IMR-90 (cell line): ENCODE results near the gene RPS8. TPM values are rescaled to one million over a fixed set of nuclear protein-coding genes. Genes with fewer than 3 reads are reported as not detected.
A peak's percentile ranks its signal among the peaks of the same experiment; 100 is the strongest.

ENCODE experiments used
- ATAC-seq: fragments of 200-7000 bp; cut with Tn5 transposase; 2 replicates; pipeline ENCODE4 v1.9.1; 2020; ENCODE audit warnings: low read depth, mild to moderate bottlenecking, moderate library complexity
- BruUV-seq: library from RNA; stranded (reverse); fragments of 400-500 nt; replicated peaks from 2 replicates; lab custom pipeline; 2021; lab: Mats Ljungman, UMichigan
- CTCF ChIA-PET: fragments of 300-600 bp; formaldehyde crosslinking; extraction: SDS; loops from one replicate; lab custom pipeline; 2021; ENCODE audit warnings: antibody characterized with exemption; lab: Yijun Ruan, JAX
- POLR2A ChIA-PET: fragments of 300-600 bp; sonication (Branson Sonifier 250); formaldehyde crosslinking; loops from one replicate; lab custom pipeline; 2022; ENCODE audit warnings: antibody characterized with exemption; ENCODE audit not compliant: unreplicated experiment; lab: Charles Lee
- DNase-seq: peaks from one replicate; pipeline ENCODE4 v3.0.0; 2013
- H2AFZ ChIP-seq: replicated peaks from 2 replicates; pipeline ENCODE3; 2013; ENCODE audit warnings: low read length, mild to moderate bottlenecking; ENCODE audit not compliant: poor library complexity
- H2AK5ac ChIP-seq: 2 replicates; pipeline ENCODE4 v1.6.1; 2013; ENCODE audit warnings: low read depth, low read length, inconsistent platforms
- H2AK9ac ChIP-seq: replicated peaks from 2 replicates; pipeline ENCODE3; 2013; ENCODE audit warnings: mild to moderate bottlenecking, low read depth, low read length, moderate library complexity; ENCODE audit not compliant: poor library complexity
- H2BK120ac ChIP-seq: 2 replicates; pipeline ENCODE4 v1.6.1; 2013; ENCODE audit warnings: low read depth, low read length, inconsistent platforms
- H2BK15ac ChIP-seq: 3 replicates; pipeline ENCODE4 v1.6.1; 2013; ENCODE audit warnings: low read depth, low read length, inconsistent platforms
- H2BK20ac ChIP-seq: 2 replicates; pipeline ENCODE4 v1.6.1; 2013; ENCODE audit warnings: low read depth, mild to moderate bottlenecking, inconsistent platforms, low read length, moderate library complexity
- H2BK5ac ChIP-seq: 2 replicates; pipeline ENCODE4 v1.6.1; 2013; ENCODE audit warnings: mild to moderate bottlenecking, low read depth, low read length, inconsistent platforms; ENCODE audit not compliant: poor library complexity, severe bottlenecking
- H3K14ac ChIP-seq: replicated peaks from 2 replicates; pipeline ENCODE4 v1.6.1; 2013; ENCODE audit warnings: low read depth, low read length, inconsistent platforms
- H3K18ac ChIP-seq: 2 replicates; pipeline ENCODE4 v1.6.1; 2013; ENCODE audit warnings: low read depth, low read length, control low read depth
- H3K23ac ChIP-seq: 2 replicates; pipeline ENCODE4 v1.6.1; 2013; ENCODE audit warnings: low read depth, low read length, inconsistent platforms
- H3K27ac ChIP-seq: 2 replicates; pipeline ENCODE4 v1.5.1; 2013; ENCODE audit warnings: mild to moderate bottlenecking, control low read depth, low read length; ENCODE audit not compliant: insufficient read depth
- H3K27me3 ChIP-seq: 2 replicates; pipeline ENCODE4 v1.6.1; 2013; ENCODE audit warnings: low read length; ENCODE audit not compliant: control insufficient read depth, insufficient read depth
- H3K36me3 ChIP-seq: 2 replicates; pipeline ENCODE4 v1.6.1; 2013; ENCODE audit warnings: low read length, mixed read lengths; ENCODE audit not compliant: control insufficient read depth, insufficient read depth
- H3K4ac ChIP-seq: 2 replicates; pipeline ENCODE4 v1.6.1; 2013; ENCODE audit warnings: low read depth, low read length, inconsistent platforms
- H3K4me1 ChIP-seq: 2 replicates; pipeline ENCODE4 v1.6.1; 2013; ENCODE audit warnings: low read length, mixed read lengths; ENCODE audit not compliant: control insufficient read depth, insufficient read depth
- H3K4me2 ChIP-seq: 2 replicates; pipeline ENCODE4 v1.6.1; 2013; ENCODE audit warnings: low read depth, mild to moderate bottlenecking, control low read depth, low read length, moderate library complexity
- H3K4me3 ChIP-seq: 2 replicates; pipeline ENCODE4 v1.5.1; 2013; ENCODE audit warnings: low read depth, mild to moderate bottlenecking, control low read depth, low read length, moderate library complexity; ENCODE audit not compliant: insufficient read depth
- H3K56ac ChIP-seq: 2 replicates; pipeline ENCODE4 v1.6.1; 2013; ENCODE audit warnings: low read length, inconsistent platforms; ENCODE audit not compliant: insufficient read depth; ENCODE audit errors: extremely low read depth
- H3K79me1 ChIP-seq, 2 experiments: 2 replicates each; pipeline ENCODE4 v1.6.1; 2013; ENCODE audit warnings: low read length in 2 of 2, inconsistent platforms in 1 of 2, low read depth in 1 of 2
- H3K9ac ChIP-seq: 2 replicates; pipeline ENCODE4 v1.6.1; 2013; ENCODE audit warnings: low read depth, low read length, control low read depth
- H3K9me1 ChIP-seq: 2 replicates; pipeline ENCODE4 v1.6.1; 2013; ENCODE audit warnings: low read length, inconsistent platforms; ENCODE audit not compliant: insufficient read depth
- H3K9me3 ChIP-seq: 2 replicates; pipeline ENCODE4 v1.6.1; 2013; ENCODE audit warnings: low read length; ENCODE audit not compliant: control insufficient read depth, insufficient read depth
- H4K20me1 ChIP-seq: 2 replicates; pipeline ENCODE4 v1.6.1; 2013; ENCODE audit warnings: low read length, inconsistent platforms; ENCODE audit not compliant: insufficient read depth
- H4K5ac ChIP-seq: 2 replicates; pipeline ENCODE4 v1.6.1; 2013; ENCODE audit warnings: mild to moderate bottlenecking, low read depth, low read length, control low read depth
- H4K8ac ChIP-seq, 2 experiments: 2 replicates each; pipeline ENCODE4 v1.6.1; 2013; ENCODE audit warnings: low read depth in 2 of 2, low read length in 2 of 2, control low read depth in 1 of 2, inconsistent platforms in 1 of 2
- H4K91ac ChIP-seq: 2 replicates; pipeline ENCODE4 v1.6.1; 2013; ENCODE audit warnings: low read depth, low read length, inconsistent platforms; ENCODE audit not compliant: insufficient read depth
- BHLHE40 ChIP-seq: fragments of 150-350 bp; IDR thresholded peaks from 2 replicates; pipeline ENCODE4 v1.6.1; 2016; ENCODE audit warnings: mild to moderate bottlenecking, low read depth, low read length
- CEBPB ChIP-seq: IDR thresholded peaks from 2 replicates; pipeline ENCODE4 v1.6.1; 2012; ENCODE audit warnings: low read depth, low read length, improper control_type of control experiment
- CHD1 ChIP-seq: IDR thresholded peaks from 2 replicates; pipeline ENCODE4 v1.6.1; 2012; ENCODE audit warnings: low read depth, low read length, improper control_type of control experiment
- CTCF ChIP-seq: conservative IDR thresholded peaks from 2 replicates; pipeline ENCODE4 v1.5.1; 2012; ENCODE audit warnings: mild to moderate bottlenecking, low read depth, low read length, improper control_type of control experiment
- MAFK ChIP-seq: IDR thresholded peaks from 2 replicates; pipeline ENCODE4 v1.6.1; 2012; ENCODE audit warnings: low read depth, low read length, improper control_type of control experiment
- MAZ ChIP-seq: IDR thresholded peaks from 2 replicates; pipeline ENCODE4 v1.6.1; 2012; ENCODE audit warnings: low read depth, mild to moderate bottlenecking, low read length, improper control_type of control experiment, moderate library complexity, borderline replicate concordance
- MXI1 ChIP-seq: IDR thresholded peaks from 2 replicates; pipeline ENCODE4 v1.6.1; 2012; ENCODE audit warnings: low read depth, mild to moderate bottlenecking, low read length, moderate library complexity, borderline replicate concordance
- POLR2A ChIP-seq: IDR thresholded peaks from 2 replicates; pipeline ENCODE4 v1.6.1; 2012; ENCODE audit warnings: mild to moderate bottlenecking, low read depth, low read length
- RAD21 ChIP-seq: IDR thresholded peaks from 2 replicates; pipeline ENCODE4 v1.6.1; 2012; ENCODE audit warnings: low read length, improper control_type of control experiment
- RCOR1 ChIP-seq: IDR thresholded peaks from 2 replicates; pipeline ENCODE4 v1.6.1; 2012; ENCODE audit warnings: mild to moderate bottlenecking, low read length, improper control_type of control experiment; ENCODE audit not compliant: insufficient replicate concordance
- RFX5 ChIP-seq: IDR thresholded peaks from 2 replicates; pipeline ENCODE4 v1.8.0; 2012; ENCODE audit warnings: low read depth, mild to moderate bottlenecking, low read length, moderate library complexity
- USF2 ChIP-seq: fragments of 150-350 bp; IDR thresholded peaks from 2 replicates; pipeline ENCODE4 v1.6.1; 2017; ENCODE audit warnings: mild to moderate bottlenecking, antibody characterized with exemption, low read length, low read depth
- WGBS, 2 experiments: methylation state at CpG; one replicate each; pipeline versions ENCODE4 v1.1.5 to v1.1.7; 2013; ENCODE audit warnings: missing lambda C conversion rate in 2 of 2; ENCODE audit not compliant: insufficient read length in 1 of 2; ENCODE audit errors: extremely low coverage in 2 of 2; 5-methylcytosine and 5-hydroxymethylcytosine counted together
- dilution Hi-C: fragments of 300-500 bp; cut with HindIII; formaldehyde crosslinking; loops from one replicate; pipeline ENCODE4 v1.14.3; 2018; ENCODE audit warnings: low sequenced_read_pairs; ENCODE audit not compliant: unreplicated experiment
- in situ Hi-C: fragments of 300-500 bp; cut with MboI; formaldehyde crosslinking; loops from 3 replicates; pipeline ENCODE4 v1.14.3; 2019; ENCODE audit warnings: low sequenced_read_pairs, inconsistent platforms, mixed read lengths
- intact Hi-C: fragments of 100-400 bp; cut with micrococcal nuclease; formaldehyde crosslinking; loops from 2 replicates; pipeline ENCODE4 v1.10.0; 2022
- polyA plus RNA-seq, 3 experiments: library from polyadenylated mRNA; depleted of rRNA; stranded (reverse); fragments of >200 nt; gene quantifications; 2 replicates each; pipeline ENCODE4 v1.2.3, GENCODE V29; 2012; ENCODE audit warnings: low replicate concordance in 1 of 3
- total RNA-seq: library from RNA; depleted of rRNA; stranded (reverse); fragments of >200 nt; gene quantifications from 2 replicates; pipeline ENCODE4 v1.2.3, GENCODE V29; 2012

RPS8 gene
- total and polyA plus RNA-seq, 2 of the 4 experiments (the other 2 are of a cell fraction): 2,171 to 2,255 TPM

GRCh38 chr1:44792736-44793502 lies 17.6 kb downstream of the RPS8 start:
- Histone ChIP-seq H3K14ac (no peak overlapping the region), H3K27me3 (peaks cover 2% of the 10 kb centered on the region; the same call in 1 of the 2 replicates), H3K4ac (no peak overlapping the region), H2BK20ac (no peak overlapping the region), H3K9me1 (no peaks in the 10 kb centered on the region), H3K27ac (no peak overlapping the region), H4K5ac (no peak overlapping the region), H3K4me3 (no peak overlapping the region), H3K56ac (no peak overlapping the region), H3K36me3 (no peaks in the 10 kb centered on the region), H3K79me1 (no peaks in the 10 kb centered on the region), H4K91ac (no peak overlapping the region), H2AK9ac (peak overlapping the region; percentile 13), H3K23ac (no peak overlapping the region), H2BK15ac (no peak overlapping the region), H3K4me1 (no peaks in the 10 kb centered on the region), H2BK5ac (no peak overlapping the region), H2AFZ (peak overlapping the region; percentile 5), H2AK5ac (no peak overlapping the region), H3K9ac (no peak overlapping the region), H2BK120ac (no peak overlapping the region), H4K8ac (no peak overlapping the region), H3K18ac (no peak overlapping the region), H4K20me1 (no peaks in the 10 kb centered on the region), H3K4me2 (no peak overlapping the region), H3K9me3 (no peaks in the 10 kb centered on the region)
- dilution Hi-C loops (no loop called here), intact Hi-C loops (loop anchor here (2.0 to 5.0 kb wide), 2 partner anchors 194 to 219 kb away; partner anchors contain the start of genes EIF2B3, HECTD3 and UROD), in situ Hi-C loops (no loop called here)
- no CpG with 5 or more reads among the region's 9 CpGs for WGBS, 2 experiments
- no TSS peak for BruUV-seq
- DNase-seq (no peak), ATAC-seq (no peak)
- POLR2A ChIA-PET: no interaction called here
- TF ChIP-seq RAD21 (no peak), BHLHE40 (no peak), CHD1 (no peak), USF2 (no peak), MAFK (no peak), RFX5 (no peak), MXI1 (no peak), CTCF (no peak), CEBPB (no peak), RCOR1 (no peak), POLR2A (no peak), MAZ (no peak)
- CTCF ChIA-PET: interaction anchor here (0.7 to 2.0 kb wide), 8 partner anchors 12 to 222 kb away, joined by 3 to 7 read pairs (median 4); partner anchors contain the start of genes HECTD3 and UROD
